B cell (primary cell): ENCODE results near the gene PIK3AP1. TPM values are rescaled to one million over a fixed set of nuclear protein-coding genes. Genes with fewer than 3 reads are reported as not detected.
"Not testable (repeated sequence)": the region's sequence is repeated elsewhere in the genome, so short reads cannot be mapped to it uniquely, and the experiment has no call there.

Experiments
- ATAC-seq: fragments of 200-7000 bp; cut with Tn5 transposase; one replicate; pipeline ENCODE4 v1.10.0; 2021; ENCODE audit warnings: low read depth, mild to moderate bottlenecking, moderate number of reproducible peaks, moderate library complexity
- CTCF ChIA-PET: fragments of 350-600 bp; sonication (Branson Sonifier 250); formaldehyde crosslinking; loops from one replicate; lab custom pipeline; 2021; ENCODE audit warnings: antibody characterized with exemption, inconsistent platforms; lab: Charles Lee
- POLR2A ChIA-PET: fragments of 350-600 bp; sonication (Branson Sonifier 250); formaldehyde crosslinking; loops from one replicate; lab custom pipeline; 2021; ENCODE audit warnings: antibody characterized with exemption; lab: Charles Lee
- DNase-seq: peaks from one replicate; pipeline ENCODE4 v3.0.0; 2013
- H2AFZ ChIP-seq: 2 replicates; pipeline ENCODE4 v1.6.1; 2012; ENCODE audit warnings: mild to moderate bottlenecking, low read depth, low read length; ENCODE audit not compliant: insufficient read depth, poor library complexity, severe bottlenecking
- H3K27ac ChIP-seq, 2 donors: 1 replicate in 1 of 2; 2 replicates in 1 of 2; pipeline ENCODE4 v1.5.1; 2012 to 2013; ENCODE audit warnings: low read length in 2 of 2, mild to moderate bottlenecking in 2 of 2, moderate library complexity in 1 of 2
- H3K27me3 ChIP-seq, 4 experiments: fragments of 200-600 bp in 1 of 4; sonication (generic) in 1 of 4; replicated peaks in 1 of 4; 1 replicate in 2 of 4; 2 replicates in 2 of 4; pipeline versions ENCODE4 v1.6.1 to v1.7.0; 2013 to 2016; ENCODE audit warnings: low read length in 3 of 4, mild to moderate bottlenecking in 2 of 4, mixed read lengths in 1 of 4, moderate library complexity in 1 of 4; ENCODE audit not compliant: insufficient read depth in 4 of 4, control insufficient read depth in 3 of 4; ENCODE audit errors: control extremely low read depth in 1 of 4
- H3K36me3 ChIP-seq, 2 experiments: replicated peaks in 1 of 2; 1 replicate in 1 of 2; 2 replicates in 1 of 2; pipeline versions ENCODE4 v1.6.1 to v1.7.1; 2013; ENCODE audit warnings: low read length in 1 of 2; ENCODE audit not compliant: insufficient read depth in 2 of 2, control insufficient read depth in 1 of 2; ENCODE audit errors: control extremely low read depth in 1 of 2, extremely low read depth in 1 of 2
- H3K4me1 ChIP-seq, 2 donors: fragments of 200-600 bp in 1 of 2; sonication (generic) in 1 of 2; 1 replicate in 1 of 2; 2 replicates in 1 of 2; pipeline versions ENCODE4 v1.5.1 to v1.6.1; 2013 to 2017; ENCODE audit warnings: low read length in 2 of 2; ENCODE audit not compliant: control insufficient read depth in 2 of 2, insufficient read depth in 2 of 2
- H3K4me2 ChIP-seq: replicated peaks from 2 replicates; pipeline ENCODE3; 2012; ENCODE audit warnings: mild to moderate bottlenecking, low read depth, low read length; ENCODE audit not compliant: poor library complexity, severe bottlenecking
- H3K4me3 ChIP-seq, 5 experiments: fragments of 200-600 bp in 1 of 5; sonication (generic) in 1 of 5; 1 replicate in 3 of 5; 2 replicates in 2 of 5; pipeline versions ENCODE4 v1.5.1 to v1.7.0; 2011 to 2016; ENCODE audit warnings: low read length in 4 of 5, mild to moderate bottlenecking in 4 of 5, low read depth in 2 of 5, control low read depth in 1 of 5, moderate library complexity in 1 of 5; ENCODE audit not compliant: insufficient read depth in 1 of 5; ENCODE audit errors: control extremely low read depth in 1 of 5, extremely low read depth in 1 of 5
- H3K79me2 ChIP-seq: fragments of 200-600 bp; sonication (generic); one replicate; pipeline ENCODE4 v1.6.0; 2016; ENCODE audit warnings: low read length; ENCODE audit not compliant: control insufficient read depth, insufficient read depth
- H3K9ac ChIP-seq: fragments of 200-600 bp; sonication (generic); 2 replicates; pipeline ENCODE4 v1.6.1; 2017; ENCODE audit warnings: mild to moderate bottlenecking, low read length, moderate library complexity
- H3K9me3 ChIP-seq, 3 donors: one replicate each; pipeline versions ENCODE4 v1.6.1 to v1.7.1; 2013; ENCODE audit warnings: low read length in 2 of 3; ENCODE audit not compliant: control insufficient read depth in 2 of 3, insufficient read depth in 1 of 3; ENCODE audit errors: control extremely low read depth in 1 of 3
- H4K20me1 ChIP-seq: 2 replicates; pipeline ENCODE4 v1.6.0; 2012; ENCODE audit warnings: mild to moderate bottlenecking, low read length; ENCODE audit not compliant: insufficient read depth, control insufficient read depth, poor library complexity, severe bottlenecking
- H3K27ac Mint-ChIP-seq: one replicate; pipeline ENCODE4 v1.8.0; 2021; ENCODE audit warnings: mixed read lengths
- H3K27me3 Mint-ChIP-seq: one replicate; pipeline ENCODE4 v1.8.0; 2021; ENCODE audit warnings: mixed read lengths
- H3K4me1 Mint-ChIP-seq: one replicate; pipeline ENCODE4 v1.8.0; 2021; ENCODE audit warnings: mixed read lengths
- H3K4me3 Mint-ChIP-seq: one replicate; pipeline ENCODE4 v1.8.0; 2021; ENCODE audit warnings: mixed read lengths
- H3K9me3 Mint-ChIP-seq: one replicate; pipeline ENCODE4 v1.8.0; 2022; ENCODE audit warnings: mixed read lengths; ENCODE audit not compliant: insufficient read depth
- CTCF ChIP-seq: fragments of 200-600 bp; IDR thresholded peaks from one replicate; pipeline ENCODE4 v1.8.0; 2022; ENCODE audit warnings: antibody characterized with exemption, mild to moderate bottlenecking
- EZH2 ChIP-seq: IDR thresholded peaks from 2 replicates; pipeline ENCODE4 v1.6.1; 2012; ENCODE audit warnings: borderline replicate concordance, low read depth, mild to moderate bottlenecking, moderate library complexity, low read length; ENCODE audit not compliant: insufficient read depth, poor library complexity, severe bottlenecking
- WGBS: methylation state at CpG from one replicate; pipeline ENCODE4 v1.1.5; 2013; ENCODE audit warnings: missing lambda C conversion rate; ENCODE audit not compliant: insufficient coverage; 5-methylcytosine and 5-hydroxymethylcytosine counted together
- intact Hi-C: fragments of 100-400 bp; cut with micrococcal nuclease; formaldehyde crosslinking; loops from one replicate; pipeline ENCODE4 v1.10.0; 2022
- polyA plus RNA-seq: library from polyadenylated mRNA; depleted of rRNA; stranded (reverse); fragments of >200 nt; gene quantifications from 2 replicates; pipeline ENCODE4 v1.2.3, GENCODE V29; 2012
- total RNA-seq, 2 donors: library from RNA; stranded (reverse); fragments of 120-200 nt in 1 of 2; gene quantifications; 1 replicate in 1 of 2; 2 replicates in 1 of 2; pipeline versions ENCODE4 v1.2.3 to v1.2.4, GENCODE V29; 2013 to 2022

The PIK3AP1 gene
- total and polyA plus RNA-seq, 2 donors (not counting 1 experiment from before 2014, with no cell fraction given), result 125 to 130 TPM

GRCh38 chr10:96752375-96752774, 32.1 kb upstream of the PIK3AP1 start:
- intact Hi-C loops, result no loop called here
- no peaks in the 10 kb centered on the region for H3K36me3 ChIP-seq
- H3K4me3 ChIP-seq, result no peak overlapping the region
- H2AFZ ChIP-seq, result no peak overlapping the region
- Mint-ChIP-seq H3K4me3 (no peak overlapping the region), H3K27me3 (no peaks in the 10 kb centered on the region), H3K4me1 (peaks cover 52% of the 10 kb centered on the region), H3K27ac (no peak overlapping the region), H3K9me3 (no peaks in the 10 kb centered on the region)
- no peak for TF ChIP-seq CTCF
- TF ChIP-seq EZH2, result no peak
- H4K20me1 ChIP-seq, result no peaks in the 10 kb centered on the region
- no CpG with 5 or more reads among the region's 4 CpGs for WGBS
- no peak overlapping the region for H3K4me2 ChIP-seq
- ATAC-seq (no peak), DNase-seq (no peak)
- ChIA-PET POLR2A (no interaction called here), CTCF (interaction anchor here (4.5 kb wide), 1 partner anchor 11 kb away, joined by 18 read pairs; no protein-coding TSS in a partner anchor)
- peaks cover 76% of the 10 kb centered on the region for H3K79me2 ChIP-seq
- no peak overlapping the region for H3K9ac ChIP-seq
- H3K9me3 ChIP-seq, result no peaks in the 10 kb centered on the region
- H3K27me3 ChIP-seq, result no peaks in the 10 kb centered on the region
- H3K27ac ChIP-seq, result peak overlapping the region in 1 of 2 donors; percentile 33
- peaks cover 55 to 59% of the 10 kb centered on the region in 2 donors for H3K4me1 ChIP-seq

GRCh38 chr10:96750316-96750715, 30.0 kb upstream of the PIK3AP1 start:
- H3K9ac ChIP-seq, H3K9me3 Mint-ChIP-seq, POLR2A ChIA-PET, H3K27ac ChIP-seq, H3K9me3 ChIP-seq, DNase-seq, H3K27ac Mint-ChIP-seq, intact Hi-C loops, H3K27me3 ChIP-seq, H3K4me3 ChIP-seq, H4K20me1 ChIP-seq, H3K4me3 Mint-ChIP-seq, H2AFZ ChIP-seq, H3K27me3 Mint-ChIP-seq, H3K4me2 ChIP-seq, H3K36me3 ChIP-seq, ATAC-seq: not testable (repeated sequence)
- whole genome bisulfite sequencing, result 97% methylated on average over 9 of the region's 24 CpGs
- peaks cover 43% of the 10 kb centered on the region for H3K4me1 Mint-ChIP-seq
- Histone ChIP-seq H3K4me1 (peaks cover 49 to 58% of the 10 kb centered on the region in 2 donors), H3K79me2 (peaks cover 78% of the 10 kb centered on the region)
- CTCF ChIA-PET, result interaction anchor here (0.6 to 4.5 kb wide), 5 partner anchors 14 to 109 kb away, joined by 3 to 18 read pairs (median 4); no protein-coding TSS in a partner anchor
